Psoas muscle (tissue), 8 donors: ENCODE results near the gene SLC35B2. TPM values are rescaled to one million over a fixed set of nuclear protein-coding genes. Genes with fewer than 3 reads are reported as not detected.
A peak's percentile ranks its signal among the peaks of the same experiment; 100 is the strongest.

Source experiments
- ATAC-seq, 4 donors: fragments of 200-7000 bp; cut with Tn5 transposase; one replicate each; pipeline ENCODE4 v1.9.1; 2020; ENCODE audit warnings: moderate library complexity in 3 of 4, mild to moderate bottlenecking in 2 of 4
- DNase-seq, 2 donors: peaks; one replicate each; pipeline ENCODE4 v3.0.0-alpha.2; 2020
- H3K27ac ChIP-seq: fragments of 200-600 bp; one replicate; pipeline ENCODE4 v1.8.0; 2022
- H3K27me3 ChIP-seq, 3 donors: fragments of 200-600 bp in 1 of 3; one replicate each; pipeline versions ENCODE4 v1.6.1 to v1.8.0; 2013 to 2022; ENCODE audit warnings: low read length in 2 of 3, mild to moderate bottlenecking in 2 of 3, moderate library complexity in 1 of 3; ENCODE audit not compliant: insufficient read depth in 3 of 3
- H3K36me3 ChIP-seq, 2 donors: fragments of 200-600 bp in 1 of 2; one replicate each; pipeline versions ENCODE4 v1.6.1 to v1.8.0; 2013 to 2022; ENCODE audit warnings: low read depth in 1 of 2, mild to moderate bottlenecking in 1 of 2, moderate library complexity in 1 of 2; ENCODE audit not compliant: insufficient read depth in 1 of 2
- H3K4me1 ChIP-seq: fragments of 200-600 bp; one replicate; pipeline ENCODE4 v1.8.0; 2022
- H3K4me3 ChIP-seq: fragments of 200-600 bp; one replicate; pipeline ENCODE4 v1.8.0; 2022; ENCODE audit warnings: mild to moderate bottlenecking
- H3K9me3 ChIP-seq: fragments of 200-600 bp; one replicate; pipeline ENCODE4 v1.8.0; 2022
- WGBS, 3 donors: extraction: QIAGEN DNeasy Blood & Tissue Kit; methylation state at CpG; one replicate each; pipeline versions ENCODE4 v1.1.6 to v1.1.7; 2013; 5-methylcytosine and 5-hydroxymethylcytosine counted together
- intact Hi-C, 2 donors: fragments of 100-400 bp; cut with DNase I; formaldehyde crosslinking; loops; one replicate each; pipeline versions ENCODE4 v1.11.0 to v1.14.2; 2022
- polyA plus RNA-seq, 3 donors: library from polyadenylated mRNA; stranded (reverse); fragments of 200-250 nt; gene quantifications; one replicate each; pipeline ENCODE4 v1.2.3, GENCODE V29; 2013
- total RNA-seq, 4 donors: library from RNA; stranded (reverse); fragmentation: NEBNext Ultra II Directional in 2 of 4; extraction: Animal tissue kit (Norgen Biotek cat#: 25700) in 2 of 4; gene quantifications; one replicate each; pipeline versions ENCODE4 v1.2.1 to v1.2.4, GENCODE V29; 2021 to 2023
- TF ChIP-seq, protein P1 (sequence below): fragments of 200-600 bp; IDR thresholded peaks from one replicate; pipeline ENCODE4 v1.8.0; 2022; ENCODE audit warnings: antibody characterized with exemption
- donor health status: healthy with polysubstance abuse.
- donor health status: DM: no; HTN: no; CAD: no; lungs with moderate emphysema.
- donor health status: Bipolar disorder and iron deficiency.
- donor health status: healthy.
- donor health status: DM: yes; HTN: yes; CAD: no.
- donor health status: DM: no; HTN: no; CAD: no.
- donor health status: DM: no; HTN: no; CAD: no.
- donor health status: DM: yes; HTN: yes; CAD: no.

Gene SLC35B2
- total and polyA plus RNA-seq, 7 donors: 10.9 to 23.6 (median 20.8) TPM

DNA sequence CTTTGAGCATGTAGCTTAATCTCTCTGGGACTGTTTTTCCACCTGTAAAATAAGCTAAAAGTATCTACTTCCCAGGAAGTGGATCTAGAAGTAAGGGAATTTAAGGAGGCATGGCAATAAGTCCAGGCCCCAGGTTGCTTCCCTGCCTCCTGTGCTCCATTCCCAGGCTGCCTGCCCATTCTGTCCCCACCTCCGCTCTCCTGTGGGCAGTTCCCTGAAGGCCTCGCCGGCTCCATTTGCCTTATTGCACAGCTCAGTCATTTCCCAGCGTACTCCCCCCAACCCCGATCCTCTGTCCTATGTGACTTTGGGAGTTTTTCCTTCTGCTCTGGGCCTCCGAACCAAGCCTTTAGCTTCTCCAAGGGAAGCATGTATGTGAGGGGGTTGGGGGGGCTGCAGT is 29.3 kb downstream of the SLC35B2 start:
- H3K4me1 ChIP-seq: peaks cover 65% of the 10 kb centered on the region

GRCh38 chr6:44227148-44227793 is 30.1 kb downstream of the SLC35B2 start:
- Histone ChIP-seq H3K27ac (peak overlapping the region; percentile 87), H3K27me3 (no peaks in the 10 kb centered on the region), H3K4me3 (peak overlapping the region; percentile 71), H3K4me1 (peaks cover 63% of the 10 kb centered on the region), H3K36me3 (peaks cover 0 to 28% of the 10 kb centered on the region in 2 donors), H3K9me3 (no peaks in the 10 kb centered on the region)
- 13 to 43% (median 16%) methylated on average over 7 of the region's 7 CpGs for WGBS, 3 donors
- intact Hi-C loops: loop anchor here in 1 of 2 donors (5.0 kb wide), 1 partner anchor 125 kb away; no protein-coding TSS in a partner anchor
- DNase-seq (no peak), ATAC-seq (peak in 3 of 4 donors; percentile 3 to 14 (median 5))
- TF ChIP-seq, protein P1, sequence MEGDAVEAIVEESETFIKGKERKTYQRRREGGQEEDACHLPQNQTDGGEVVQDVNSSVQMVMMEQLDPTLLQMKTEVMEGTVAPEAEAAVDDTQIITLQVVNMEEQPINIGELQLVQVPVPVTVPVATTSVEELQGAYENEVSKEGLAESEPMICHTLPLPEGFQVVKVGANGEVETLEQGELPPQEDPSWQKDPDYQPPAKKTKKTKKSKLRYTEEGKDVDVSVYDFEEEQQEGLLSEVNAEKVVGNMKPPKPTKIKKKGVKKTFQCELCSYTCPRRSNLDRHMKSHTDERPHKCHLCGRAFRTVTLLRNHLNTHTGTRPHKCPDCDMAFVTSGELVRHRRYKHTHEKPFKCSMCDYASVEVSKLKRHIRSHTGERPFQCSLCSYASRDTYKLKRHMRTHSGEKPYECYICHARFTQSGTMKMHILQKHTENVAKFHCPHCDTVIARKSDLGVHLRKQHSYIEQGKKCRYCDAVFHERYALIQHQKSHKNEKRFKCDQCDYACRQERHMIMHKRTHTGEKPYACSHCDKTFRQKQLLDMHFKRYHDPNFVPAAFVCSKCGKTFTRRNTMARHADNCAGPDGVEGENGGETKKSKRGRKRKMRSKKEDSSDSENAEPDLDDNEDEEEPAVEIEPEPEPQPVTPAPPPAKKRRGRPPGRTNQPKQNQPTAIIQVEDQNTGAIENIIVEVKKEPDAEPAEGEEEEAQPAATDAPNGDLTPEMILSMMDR: no peak

More for the DNA sequence above, 29.3 kb downstream of the SLC35B2 start:
- DNase-seq: no peak
- ATAC-seq: no peak
- H3K27ac ChIP-seq: peak overlapping the region; percentile 87
- H3K36me3 ChIP-seq: peaks cover 2 to 36% of the 10 kb centered on the region in 2 donors
- WGBS, 3 donors: 36 to 61% (median 49%) methylated on average over 6 of the region's 6 CpGs
- no peaks in the 10 kb centered on the region for H3K27me3 ChIP-seq
- TF ChIP-seq, protein P1: no peak
- H3K4me3 ChIP-seq: peak overlapping the region; percentile 71
- no peaks in the 10 kb centered on the region for H3K9me3 ChIP-seq
- intact Hi-C loops: loop anchor here in 1 of 2 donors (5.0 kb wide), 1 partner anchor 126 kb away; no protein-coding TSS in a partner anchor

GRCh38 chr6:44226368-44227147 is 30.8 kb downstream of the SLC35B2 start:
- 20 to 23% (median 22%) methylated on average over 14 to 15 of the region's 15 CpGs for whole genome bisulfite sequencing, 3 donors
- H3K27ac ChIP-seq: peak overlapping the region; percentile 87
- intact Hi-C loops: loop anchor here in 1 of 2 donors (5.0 kb wide), 1 partner anchor 124 kb away; no protein-coding TSS in a partner anchor
- H3K9me3 ChIP-seq: no peaks in the 10 kb centered on the region
- H3K4me1 ChIP-seq: peaks cover 67% of the 10 kb centered on the region
- ATAC-seq (peak in 3 of 4 donors; percentile 46 to 60 (median 50)), DNase-seq (peak in 1 of 2 donors; percentile 67)
- peaks cover 0 to 21% of the 10 kb centered on the region in 2 donors for H3K36me3 ChIP-seq
- no peaks in the 10 kb centered on the region for H3K27me3 ChIP-seq
- TF ChIP-seq, protein P1: no peak
- peak overlapping the region; percentile 71 for H3K4me3 ChIP-seq

DNA sequence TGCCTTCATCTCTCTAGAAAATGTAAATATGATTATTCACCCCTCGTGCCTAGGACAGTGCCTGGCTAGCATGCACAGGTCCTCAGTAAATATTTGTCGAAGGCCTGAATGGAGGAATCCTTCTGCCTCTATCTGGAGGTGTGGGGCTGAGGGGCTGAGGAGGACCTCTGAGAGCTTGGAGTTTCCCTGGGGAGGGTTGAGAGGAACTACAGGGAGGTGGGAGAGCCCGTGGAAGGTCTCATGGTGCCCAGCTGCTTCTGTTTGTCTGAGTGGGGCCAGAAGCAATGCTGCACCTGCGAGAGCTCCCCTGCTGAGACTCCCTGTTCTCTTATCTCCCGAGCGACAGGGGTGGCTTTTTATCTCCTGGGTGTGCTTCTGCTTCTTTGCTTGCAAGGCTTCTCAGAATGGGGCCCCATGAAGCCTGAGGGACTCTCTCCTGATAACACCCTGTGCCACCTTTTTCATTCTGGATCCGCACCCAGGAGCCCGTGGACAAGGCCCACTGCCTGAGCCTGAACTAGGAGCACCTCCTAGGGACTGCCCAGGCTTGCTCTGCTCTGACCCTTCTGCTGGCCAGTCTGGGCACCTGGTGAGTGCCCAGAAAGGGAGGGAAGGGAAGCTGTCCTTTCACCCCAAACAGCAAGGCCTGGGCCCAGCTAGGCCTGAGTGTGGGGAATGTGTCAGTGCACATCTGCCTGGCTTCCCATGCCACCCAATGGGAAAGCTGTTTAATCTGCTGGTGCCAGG is 31.6 kb downstream of the SLC35B2 start:
- WGBS, 3 donors: 71 to 82% (median 74%) methylated on average over 8 of the region's 8 CpGs
- peaks cover 0 to 13% of the 10 kb centered on the region in 2 donors for H3K36me3 ChIP-seq
- peak overlapping the region; percentile 71 for H3K4me3 ChIP-seq
- DNase-seq (no peak), ATAC-seq (no peak)
- TF ChIP-seq, protein P1: no peak
- H3K9me3 ChIP-seq: no peaks in the 10 kb centered on the region
- peaks cover 70% of the 10 kb centered on the region for H3K4me1 ChIP-seq
- intact Hi-C loops: loop anchor here in 1 of 2 donors (5.0 kb wide), 1 partner anchor 123 kb away; no protein-coding TSS in a partner anchor
- peak overlapping the region; percentile 87 for H3K27ac ChIP-seq
- H3K27me3 ChIP-seq: no peaks in the 10 kb centered on the region
